IPS-15b (cell line): ENCODE measurements around the gene PER1.
A peak's percentile ranks its signal among the peaks of the same experiment; 100 is the strongest.
"Not testable (repeated sequence)": the region's sequence is repeated elsewhere in the genome, so short reads cannot be mapped to it uniquely, and the experiment has no call there.

Experiments
- H3K27me3 ChIP-seq: one replicate; pipeline ENCODE4 v1.6.1; 2013; ENCODE audit warnings: low read length; ENCODE audit not compliant: control insufficient read depth, insufficient read depth
- H3K36me3 ChIP-seq: one replicate; pipeline ENCODE4 v1.6.1; 2013; ENCODE audit warnings: low read length; ENCODE audit not compliant: control insufficient read depth, insufficient read depth
- H3K4me1 ChIP-seq: one replicate; pipeline ENCODE4 v1.6.1; 2013; ENCODE audit warnings: mild to moderate bottlenecking, low read length; ENCODE audit not compliant: control insufficient read depth, insufficient read depth
- H3K4me3 ChIP-seq: one replicate; pipeline ENCODE4 v1.5.1; 2013; ENCODE audit warnings: low read depth, low read length
- H3K9ac ChIP-seq: one replicate; pipeline ENCODE4 v1.6.1; 2013; ENCODE audit warnings: low read depth, mild to moderate bottlenecking, low read length
- H3K9me3 ChIP-seq: one replicate; pipeline ENCODE4 v1.6.1; 2013; ENCODE audit warnings: mild to moderate bottlenecking, low read length; ENCODE audit not compliant: control insufficient read depth, insufficient read depth

Gene PER1

DNA sequence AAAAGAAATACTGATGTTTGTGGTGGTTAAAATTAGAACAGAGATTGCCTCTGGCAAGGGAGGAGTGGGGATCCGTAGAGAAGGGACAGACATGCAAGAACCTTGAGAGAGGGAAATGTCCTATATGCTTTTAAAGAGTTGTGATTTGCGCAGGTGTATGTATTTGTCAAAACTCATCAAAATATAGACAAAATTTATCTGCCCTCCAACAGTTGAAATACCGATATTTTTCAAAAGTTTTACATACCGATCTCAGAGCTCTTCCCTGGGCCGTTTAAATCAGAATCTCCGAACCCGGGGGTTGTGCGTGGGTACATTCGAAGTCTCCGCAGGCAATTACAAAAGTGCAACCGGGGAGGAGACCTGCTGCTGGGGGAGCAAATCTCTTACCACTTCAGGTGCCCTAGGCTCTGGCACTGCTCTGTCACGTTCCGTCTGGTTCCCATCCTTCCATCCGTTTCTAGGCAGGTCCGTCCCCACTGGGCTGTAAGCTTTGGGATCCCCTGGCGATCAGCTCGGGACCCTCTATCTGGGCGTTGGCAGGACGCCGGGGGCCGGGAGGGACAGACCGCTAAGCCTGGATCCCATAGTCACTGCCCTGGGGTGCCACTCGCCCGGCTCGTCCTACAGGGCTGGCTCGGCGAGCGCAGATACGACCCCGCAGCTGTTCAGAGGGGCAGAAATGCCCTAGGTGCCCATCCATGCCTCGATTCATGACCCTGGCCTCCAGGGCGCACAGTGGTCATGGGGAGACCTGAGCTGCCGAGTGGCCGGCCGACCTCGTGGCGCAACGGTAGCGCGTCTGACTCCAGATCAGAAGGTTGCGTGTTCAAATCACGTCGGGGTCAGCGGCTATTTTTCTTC is 33.6 kb upstream of the PER1 start:
- Histone ChIP-seq H3K27me3 (peaks cover 19% of the 10 kb centered on the region), H3K9me3 (no peaks in the 10 kb centered on the region), H3K4me1 (peaks cover 7% of the 10 kb centered on the region), H3K9ac (peak overlapping the region; percentile 93), H3K4me3 (peak overlapping the region; percentile 76), H3K36me3 (peaks cover 3% of the 10 kb centered on the region)

DNA sequence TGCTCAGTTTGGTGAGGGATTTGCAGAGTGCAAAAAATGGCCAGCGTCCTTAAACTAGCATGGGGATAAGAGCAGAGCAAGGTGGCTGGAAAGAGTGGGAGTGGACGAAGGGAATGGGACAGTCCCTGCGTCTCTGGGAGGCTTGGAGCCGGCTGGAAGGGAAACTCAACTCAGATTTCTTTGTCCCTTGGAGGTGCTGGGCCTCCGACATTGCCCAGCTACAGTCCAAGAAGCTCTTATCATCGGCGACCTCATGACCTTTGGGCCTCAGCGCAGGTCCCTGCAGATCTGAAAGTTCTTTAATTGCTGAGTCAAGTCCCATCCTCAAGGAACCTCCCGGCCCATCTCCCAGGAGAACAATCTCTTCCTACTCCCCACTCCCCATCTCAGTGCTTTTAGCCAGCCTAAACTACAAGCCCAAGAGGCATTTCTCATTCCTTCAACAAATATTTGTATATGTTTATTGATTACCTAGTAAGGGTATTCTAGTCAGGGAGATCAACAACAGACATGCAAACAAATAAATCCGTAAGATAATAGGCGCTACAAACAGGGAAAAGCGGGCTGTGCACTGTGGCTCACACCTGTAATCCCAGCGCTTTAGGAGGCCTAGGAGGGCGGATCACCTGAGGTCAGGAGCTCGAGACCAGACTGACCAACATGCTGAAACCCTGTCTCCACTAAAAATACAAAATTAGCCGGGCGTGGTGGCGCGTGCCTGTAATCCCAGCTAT is 25.0 kb upstream of the PER1 start:
- Histone ChIP-seq H3K9me3 (no peaks in the 10 kb centered on the region), H3K4me3 (peak overlapping the region; percentile 90), H3K27me3 (no peaks in the 10 kb centered on the region), H3K4me1 (peaks cover 12% of the 10 kb centered on the region), H3K9ac (peak overlapping the region; percentile 70), H3K36me3 (no peaks in the 10 kb centered on the region)

DNA sequence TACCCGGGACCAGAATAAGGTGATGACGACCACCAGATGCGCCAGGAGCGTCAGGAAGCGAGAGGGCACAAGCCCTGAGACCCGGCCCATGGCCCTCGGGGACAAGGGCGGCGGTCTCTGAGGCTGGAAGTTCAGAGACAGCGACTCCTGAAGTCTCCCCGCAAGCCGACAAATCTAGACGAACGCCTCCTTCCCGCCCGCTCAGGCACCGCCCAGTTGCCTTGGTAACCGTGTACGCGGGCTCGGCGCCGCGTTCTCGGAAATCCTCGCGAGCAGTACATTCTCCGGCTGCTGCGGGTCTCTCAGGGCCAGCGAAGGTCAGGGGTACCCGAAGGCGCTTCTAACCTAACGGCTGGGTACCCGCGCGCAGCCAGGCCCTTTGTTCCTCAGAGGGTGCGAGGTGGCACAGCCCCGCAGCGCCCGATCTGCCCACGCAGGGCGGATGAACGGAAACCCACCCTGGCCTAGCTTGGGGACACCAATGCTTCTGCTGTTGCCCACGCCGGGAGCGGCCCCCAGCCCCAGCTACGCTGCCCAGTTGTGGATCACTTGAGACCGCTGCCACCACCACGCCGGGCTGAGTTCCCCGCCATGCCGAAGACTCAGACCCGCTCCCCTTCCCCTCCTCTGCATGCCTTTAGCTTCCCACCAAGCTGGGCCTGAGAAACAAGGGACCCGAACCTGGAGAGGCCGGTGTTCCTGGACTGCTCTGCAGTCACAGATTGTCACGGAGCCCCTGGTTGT is 24.2 kb upstream of the PER1 start, which contains the start of gene TMEM107:
Gene TMEM107 (minus strand): TSS at position 184 of the 744 bp plus-strand sequence. CDS start 94 bp downstream, at position 90.
- Histone ChIP-seq H3K27me3 (no peaks in the 10 kb centered on the region), H3K36me3 (no peaks in the 10 kb centered on the region), H3K9ac (peak within 1 kb of the TSS; percentile 70), H3K9me3 (no peaks in the 10 kb centered on the region), H3K4me3 (peak within 1 kb of the TSS; percentile 90), H3K4me1 (peaks cover 12% of the 10 kb centered on the region)

DNA sequence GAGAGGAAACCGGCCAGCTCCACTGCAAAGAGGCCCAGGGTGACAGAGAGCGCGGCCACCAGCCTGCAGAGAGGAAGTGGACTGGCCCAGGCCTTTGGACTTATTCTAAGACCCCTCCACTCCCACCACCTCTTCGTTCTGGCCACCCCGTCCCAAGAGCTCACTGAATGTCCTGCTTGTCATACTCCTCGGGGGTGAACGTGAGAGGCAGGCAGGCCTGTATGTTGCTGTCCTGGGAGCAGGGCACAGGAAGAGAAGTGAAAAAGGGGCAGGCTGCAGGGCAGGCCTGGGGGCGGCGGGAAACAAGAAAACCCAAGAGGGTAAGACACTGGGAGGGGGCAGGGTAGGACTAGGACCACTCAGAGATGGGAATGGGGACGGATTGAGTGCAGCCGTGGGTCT is 23.6 kb upstream of the PER1 start:
- H3K4me3 ChIP-seq = peak overlapping the region; percentile 90
- no peaks in the 10 kb centered on the region for H3K36me3 ChIP-seq
- no peaks in the 10 kb centered on the region for H3K9me3 ChIP-seq
- no peaks in the 10 kb centered on the region for H3K27me3 ChIP-seq
- peaks cover 12% of the 10 kb centered on the region for H3K4me1 ChIP-seq
- peak overlapping the region; percentile 56 for H3K9ac ChIP-seq

DNA sequence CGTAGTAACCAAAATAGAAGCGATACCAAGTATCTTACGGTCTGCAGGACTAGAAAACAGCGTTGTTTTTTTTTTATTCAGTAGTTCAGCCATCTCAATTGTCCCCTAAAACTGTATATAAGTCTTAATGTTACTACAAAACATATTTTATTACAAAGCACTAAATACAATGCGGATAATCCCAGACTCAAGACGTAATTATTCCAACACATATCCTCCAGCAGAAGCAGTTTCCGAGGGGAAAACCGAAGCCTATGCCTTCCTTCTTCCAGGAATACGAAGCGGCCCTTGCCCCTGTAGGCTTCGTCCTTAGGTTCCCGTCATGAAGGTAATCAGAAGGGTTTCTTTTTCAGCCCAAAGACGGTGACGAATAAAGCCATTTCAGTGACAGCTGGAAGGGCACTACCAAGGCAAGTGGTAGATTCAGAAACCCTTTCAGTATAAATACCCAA is 21.7 kb upstream of the PER1 start:
- Histone ChIP-seq H3K9me3 (no peaks in the 10 kb centered on the region), H3K9ac (peak overlapping the region; percentile 16), H3K27me3 (no peaks in the 10 kb centered on the region), H3K4me1 (peaks cover 12% of the 10 kb centered on the region), H3K4me3 (peak overlapping the region; percentile 57), H3K36me3 (no peaks in the 10 kb centered on the region)

DNA sequence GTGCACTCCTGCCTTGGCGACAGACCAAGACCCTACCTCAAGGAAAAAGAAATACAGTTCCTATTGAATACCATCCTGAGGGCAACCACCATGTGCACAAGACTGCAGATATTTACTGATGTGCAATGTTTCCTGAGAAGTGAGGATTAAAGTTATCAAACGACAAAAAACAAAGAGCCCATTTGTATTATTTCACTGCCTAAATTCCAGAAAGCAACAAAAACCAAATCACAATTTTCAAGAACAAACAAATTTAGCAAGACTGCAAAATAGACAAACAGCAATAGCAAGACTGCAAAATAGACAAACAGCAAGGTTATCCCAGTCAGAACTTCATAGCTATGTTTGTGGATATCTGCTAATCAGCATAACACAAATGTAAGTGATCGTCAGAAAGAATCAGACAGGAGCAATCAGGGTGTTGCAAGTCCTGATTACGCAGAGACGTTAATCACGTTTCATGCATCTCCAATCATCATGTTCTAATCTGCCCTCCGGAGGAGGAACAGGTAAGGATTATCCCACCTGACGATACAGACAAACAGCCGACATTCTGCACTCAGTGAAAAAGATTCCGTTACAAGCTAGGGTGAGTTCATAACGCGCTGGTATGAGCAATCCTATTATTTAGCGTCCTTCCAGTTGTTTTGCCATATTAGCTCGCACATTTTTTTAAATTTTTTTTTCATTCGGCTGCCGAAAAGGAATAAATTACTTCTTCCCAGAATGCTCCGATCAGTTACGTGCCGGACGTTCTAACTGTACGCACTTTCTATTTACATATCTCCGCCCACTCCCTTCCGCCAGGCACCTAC is 21.1 kb upstream of the PER1 start:
- Histone ChIP-seq H3K9ac (peak overlapping the region; percentile 96), H3K36me3 (no peaks in the 10 kb centered on the region), H3K27me3 (no peaks in the 10 kb centered on the region), H3K9me3 (no peaks in the 10 kb centered on the region), H3K4me1 (peaks cover 12% of the 10 kb centered on the region), H3K4me3 (peak overlapping the region; percentile 57)

DNA sequence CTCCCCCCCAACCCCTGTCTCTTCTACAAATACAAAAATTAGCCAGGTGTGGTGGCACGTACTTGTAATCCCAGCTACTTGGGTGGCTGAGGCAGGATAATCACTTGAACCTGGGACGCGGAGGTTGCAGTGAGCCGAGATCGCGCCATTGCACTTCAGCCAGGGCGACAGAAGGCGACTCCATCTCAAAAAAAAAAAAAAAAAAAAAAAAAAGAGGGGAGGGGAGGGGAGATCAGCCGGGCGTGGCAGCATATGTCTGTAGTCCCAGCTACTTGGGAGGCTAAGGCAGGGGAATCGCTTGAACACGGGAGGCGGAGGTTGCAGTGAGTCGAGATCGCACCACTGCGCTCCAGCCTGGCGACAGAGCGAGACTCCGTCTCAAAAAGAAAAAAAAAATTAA is 18.0 kb upstream of the PER1 start:
- not testable (repeated sequence) for H3K36me3 ChIP-seq, H3K27me3 ChIP-seq, H3K9me3 ChIP-seq, H3K4me3 ChIP-seq, H3K9ac ChIP-seq, H3K4me1 ChIP-seq

DNA sequence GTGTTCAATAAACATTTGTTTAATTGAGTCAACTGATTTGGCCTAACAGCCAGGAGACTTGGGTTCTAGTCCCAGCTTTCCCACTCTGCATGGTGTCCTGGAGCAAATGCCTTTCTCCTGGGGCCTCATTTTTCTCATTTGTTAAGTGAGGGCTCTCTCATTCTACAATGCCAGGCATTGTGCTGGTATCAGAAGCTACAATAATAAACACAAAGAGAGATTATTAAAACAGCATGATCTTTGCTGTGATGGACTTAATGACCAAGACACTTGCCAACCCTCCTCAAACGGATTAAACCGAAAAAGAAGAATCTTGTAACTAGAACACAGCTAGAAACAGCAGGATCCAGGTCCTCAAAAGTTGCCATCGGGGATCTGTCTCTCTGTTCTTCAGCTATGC is 15.3 kb upstream of the PER1 start:
- H3K9me3 ChIP-seq = no peaks in the 10 kb centered on the region
- no peaks in the 10 kb centered on the region for H3K36me3 ChIP-seq
- peaks cover 12% of the 10 kb centered on the region for H3K4me1 ChIP-seq
- H3K9ac ChIP-seq = no peak overlapping the region
- H3K27me3 ChIP-seq = no peaks in the 10 kb centered on the region
- H3K4me3 ChIP-seq = no peak overlapping the region

DNA sequence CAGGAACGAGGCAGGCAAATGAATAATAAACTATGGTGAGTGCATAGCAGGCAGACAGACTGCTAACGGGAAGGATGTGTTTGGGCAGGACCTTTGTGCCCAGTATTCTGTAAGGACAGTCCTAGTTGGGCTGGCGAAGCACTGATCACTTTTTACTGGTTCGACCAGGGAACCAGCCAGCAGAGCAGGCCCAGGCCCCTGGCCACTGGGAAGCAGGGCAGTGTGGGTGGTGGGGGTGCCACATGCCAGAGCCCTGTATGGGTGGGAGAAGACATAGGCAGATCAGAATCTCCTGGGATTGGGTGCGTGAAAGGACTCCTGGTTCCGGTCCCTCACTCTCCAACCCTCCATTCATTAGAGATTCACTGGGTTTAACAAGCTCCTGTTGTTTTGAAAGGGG is 14.5 kb upstream of the PER1 start:
- H3K9ac ChIP-seq = no peak overlapping the region
- H3K27me3 ChIP-seq = no peaks in the 10 kb centered on the region
- no peaks in the 10 kb centered on the region for H3K36me3 ChIP-seq
- no peak overlapping the region for H3K4me3 ChIP-seq
- H3K4me1 ChIP-seq = peaks cover 12% of the 10 kb centered on the region
- no peaks in the 10 kb centered on the region for H3K9me3 ChIP-seq

DNA sequence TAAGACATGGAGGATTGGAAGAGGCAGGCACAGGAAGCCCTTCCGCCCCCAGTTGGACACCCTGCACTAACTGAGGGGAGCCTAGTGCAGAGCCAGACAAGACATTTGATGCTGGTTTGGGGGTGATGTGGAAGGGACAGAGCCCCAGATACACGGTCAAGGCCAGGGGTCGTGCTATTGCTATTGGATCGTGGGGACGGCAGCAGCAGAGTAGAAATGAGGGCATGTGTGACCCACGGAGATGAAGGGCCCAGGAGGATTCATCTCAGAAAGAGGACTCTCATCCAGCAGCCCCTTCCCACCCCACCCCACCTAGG is 12.6 kb upstream of the PER1 start:
- Histone ChIP-seq H3K9ac (no peak overlapping the region), H3K27me3 (no peaks in the 10 kb centered on the region), H3K9me3 (no peaks in the 10 kb centered on the region), H3K4me3 (peak overlapping the region; percentile 73), H3K36me3 (peaks cover 3% of the 10 kb centered on the region), H3K4me1 (peaks cover 16% of the 10 kb centered on the region)
